ENCODE data around the gene THUMPD2.
A peak's percentile ranks its signal among the peaks of the same experiment; 100 is the strongest.
"Not testable (repeated sequence)": the region's sequence is repeated elsewhere in the genome, so short reads cannot be mapped to it uniquely, and the experiment has no call there.

Gene THUMPD2

GRCh38 chr2:39755466-39755865, 23.6 kb downstream of the THUMPD2 start:
- no peak for DNase-seq

- DNase-seq = no peak
These were observed 35.7 kb downstream of the THUMPD2 start for GRCh38 chr2:39743269-39743776.

- DNase-seq = no peak
These were observed 37.2 kb downstream of the THUMPD2 start for GRCh38 chr2:39741871-39742270.

- DNase-seq = no peak
These were observed 39.7 kb downstream of the THUMPD2 start for GRCh38 chr2:39739386-39739785.

- DNase-seq = no peak
These were observed 40.1 kb downstream of the THUMPD2 start for GRCh38 chr2:39738936-39739335.

GRCh38 chr2:39737661-39738060, 41.4 kb downstream of the THUMPD2 start:
- DNase-seq = no peak

GRCh38 chr2:39736640-39737039, 42.4 kb downstream of the THUMPD2 start:
- no peak for DNase-seq

GRCh38 chr2:39735648-39736047, 43.4 kb downstream of the THUMPD2 start:
- DNase-seq = no peak

- no peak for DNase-seq
These were observed 44.6 kb downstream of the THUMPD2 start for GRCh38 chr2:39734445-39734844.

GRCh38 chr2:39733070-39733674, 45.9 kb downstream of the THUMPD2 start:
- DNase-seq = no peak

- no peak for DNase-seq
These were observed 46.6 kb downstream of the THUMPD2 start for GRCh38 chr2:39732482-39732881.

- no peak for DNase-seq
These were observed 47.5 kb downstream of the THUMPD2 start for GRCh38 chr2:39731546-39731945.

- peak; percentile 50 to 51 for DNase-seq
These were observed 48.3 kb downstream of the THUMPD2 start for GRCh38 chr2:39730685-39731302.

- DNase-seq = no peak
These were observed 48.8 kb downstream of the THUMPD2 start for GRCh38 chr2:39730276-39730675.

- DNase-seq = peak; percentile 39 to 48
These were observed 50.1 kb downstream of the THUMPD2 start for GRCh38 chr2:39728941-39729351.

- not testable (repeated sequence) for DNase-seq
These were observed 51.0 kb downstream of the THUMPD2 start for GRCh38 chr2:39728085-39728484.

- DNase-seq = no peak
These were observed 53.7 kb downstream of the THUMPD2 start for GRCh38 chr2:39725401-39725800.

GRCh38 chr2:39724828-39725144, 54.3 kb downstream of the THUMPD2 start:
- no peak for DNase-seq

- no peak for DNase-seq
These were observed 54.9 kb downstream of the THUMPD2 start for GRCh38 chr2:39723946-39724827.

- DNase-seq = no peak
These were observed 55.6 kb downstream of the THUMPD2 start for GRCh38 chr2:39723497-39723896.

GRCh38 chr2:39720970-39721369, 58.1 kb downstream of the THUMPD2 start:
- no peak for DNase-seq

- DNase-seq = no peak
These were observed 59.7 kb downstream of the THUMPD2 start for GRCh38 chr2:39719317-39719716.

GRCh38 chr2:39718483-39718882, 60.6 kb downstream of the THUMPD2 start:
- DNase-seq = no peak

- no peak for DNase-seq
These were observed 62.0 kb downstream of the THUMPD2 start for GRCh38 chr2:39717067-39717466.

All from AML-193 (cell line).